ELR (cell line): ENCODE measurements around the gene ST3GAL3.
"Not testable (repeated sequence)": the region's sequence is repeated elsewhere in the genome, so short reads cannot be mapped to it uniquely, and the experiment has no call there.

Experiments used
- DNase-seq: peaks from one replicate; pipeline ENCODE4 v3.0.0-alpha.2; 2015; ENCODE audit warnings: low read depth

ST3GAL3 gene

GRCh38 chr1:43703836-43704235 lies 3.5 kb upstream of the ST3GAL3 start:
- DNase-seq: peak; percentile 61

DNA sequence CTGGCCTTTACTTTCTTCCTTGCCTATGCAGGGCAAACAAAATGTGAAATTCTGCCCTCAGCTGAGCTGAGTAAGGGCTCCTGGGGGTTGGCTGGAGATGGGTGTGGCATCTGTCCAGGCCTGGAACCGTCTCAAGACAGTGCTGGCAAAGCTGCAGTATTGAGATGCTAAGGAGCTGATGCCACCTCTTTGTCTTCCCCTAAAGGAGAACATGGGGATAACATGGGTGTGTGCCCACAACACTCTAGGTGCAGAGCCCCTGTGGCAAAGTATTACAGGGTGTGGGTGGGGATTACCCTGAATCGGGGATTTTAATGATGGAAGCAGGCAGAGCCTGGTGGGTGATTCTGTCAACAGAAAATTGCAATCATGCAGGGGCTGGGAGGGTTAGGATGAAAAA lies 2.5 kb upstream of the ST3GAL3 start:
- peak; percentile 31 for DNase-seq

DNA sequence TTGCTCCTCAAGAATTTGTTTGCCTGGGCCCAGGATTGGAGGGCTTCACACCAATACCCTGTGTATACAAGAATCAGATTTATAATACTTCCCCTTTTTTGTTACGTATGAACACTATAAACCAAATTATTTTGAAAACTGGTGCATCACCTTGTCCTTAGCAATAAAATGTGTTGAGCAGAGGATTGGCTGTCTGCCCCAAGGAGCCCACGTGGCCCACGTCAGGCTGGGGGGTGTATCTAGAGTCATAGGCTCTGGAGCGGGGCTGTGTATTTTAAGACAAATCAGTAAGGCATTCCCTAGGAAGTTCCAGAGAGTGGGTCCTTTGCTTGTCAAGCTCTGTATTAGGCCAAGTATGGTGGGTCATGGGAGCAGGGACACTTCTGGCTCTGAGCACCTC lies 2.0 kb upstream of the ST3GAL3 start:
- DNase-seq: no peak

DNA sequence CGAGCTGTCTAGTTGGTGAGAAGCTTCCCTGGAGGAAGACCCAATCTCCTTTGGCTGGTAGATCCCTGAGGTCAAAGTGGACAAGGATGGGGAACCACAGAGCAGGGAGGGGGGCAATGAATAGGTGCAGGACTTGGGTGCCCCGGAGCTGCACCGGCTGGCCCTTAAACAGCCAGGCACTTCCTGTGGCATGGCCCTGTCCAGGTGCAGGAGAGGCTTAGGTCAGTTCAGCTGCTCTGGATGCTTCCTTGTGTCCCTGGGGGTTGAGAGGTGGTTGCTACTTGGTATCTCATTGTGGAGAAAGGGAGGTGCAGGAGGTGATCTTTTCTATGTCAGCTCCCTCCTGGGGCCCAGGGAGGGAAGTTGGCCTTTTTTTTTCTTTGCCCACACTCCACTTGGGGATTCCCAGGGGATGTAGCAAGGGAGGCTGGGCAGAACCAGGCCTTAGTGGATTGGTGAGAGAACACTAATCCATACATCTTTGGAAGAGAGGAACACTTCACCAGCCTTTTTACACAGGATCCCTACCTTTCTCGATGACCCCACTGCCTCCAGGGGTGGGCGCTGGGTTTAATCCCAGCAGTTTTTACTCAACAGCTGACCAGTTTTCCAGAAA lies 1.2 kb upstream of the ST3GAL3 start:
- peak; percentile 43 for DNase-seq

DNA sequence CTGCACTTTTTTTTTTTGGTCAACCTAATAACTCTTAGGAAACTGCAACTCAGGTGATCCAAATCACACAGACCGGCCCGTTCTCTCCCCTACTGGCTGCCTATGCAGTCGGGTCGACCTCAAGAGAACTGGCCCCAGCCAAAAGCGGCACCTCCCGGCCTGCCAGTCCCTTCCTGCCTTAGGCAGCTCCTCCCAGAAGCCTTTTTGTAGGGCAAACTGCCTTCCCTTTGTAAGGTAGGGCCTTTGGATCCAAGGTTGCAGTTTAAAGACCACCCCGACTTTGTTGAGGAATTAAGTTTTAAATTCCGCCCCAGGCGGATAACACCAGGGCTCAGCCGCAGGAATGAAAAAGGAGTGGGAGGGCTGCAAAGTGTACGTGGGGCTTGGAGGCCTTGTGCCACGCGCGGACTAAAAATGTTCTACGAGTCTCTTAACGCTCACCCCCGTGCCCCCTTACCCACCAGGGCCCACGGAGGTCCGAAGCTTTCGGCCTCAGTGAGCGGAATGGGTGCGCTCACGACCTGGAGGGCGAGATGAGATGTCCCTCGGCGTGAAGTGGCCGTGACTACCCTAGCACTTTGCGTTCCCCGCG lies 642 bp upstream of the ST3GAL3 start:
- peak; percentile 54 for DNase-seq

DNA sequence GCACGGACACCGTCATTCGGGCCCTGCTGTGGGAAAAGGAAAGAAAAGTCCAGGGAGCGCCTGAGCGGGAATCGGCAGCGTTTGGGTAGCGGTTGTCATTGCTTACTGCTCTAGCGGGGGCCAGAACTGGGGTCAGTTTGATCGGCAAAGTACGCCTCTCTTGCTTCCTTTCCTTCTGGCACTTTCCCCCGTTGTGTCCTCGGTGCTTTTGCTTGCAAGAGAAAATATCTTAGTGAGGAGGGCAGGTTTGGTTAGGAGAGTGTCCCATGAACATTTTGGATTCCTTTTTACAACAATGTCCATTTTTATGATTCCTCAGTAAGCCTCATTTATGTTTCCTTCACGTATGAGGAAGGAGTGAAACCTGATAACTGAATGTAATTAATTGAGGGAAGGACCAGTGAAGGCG lies 670 bp downstream of the ST3GAL3 start:
- no peak for DNase-seq

GRCh38 chr1:43711049-43711448 lies 3.7 kb downstream of the ST3GAL3 start:
- DNase-seq: peak; percentile 95

DNA sequence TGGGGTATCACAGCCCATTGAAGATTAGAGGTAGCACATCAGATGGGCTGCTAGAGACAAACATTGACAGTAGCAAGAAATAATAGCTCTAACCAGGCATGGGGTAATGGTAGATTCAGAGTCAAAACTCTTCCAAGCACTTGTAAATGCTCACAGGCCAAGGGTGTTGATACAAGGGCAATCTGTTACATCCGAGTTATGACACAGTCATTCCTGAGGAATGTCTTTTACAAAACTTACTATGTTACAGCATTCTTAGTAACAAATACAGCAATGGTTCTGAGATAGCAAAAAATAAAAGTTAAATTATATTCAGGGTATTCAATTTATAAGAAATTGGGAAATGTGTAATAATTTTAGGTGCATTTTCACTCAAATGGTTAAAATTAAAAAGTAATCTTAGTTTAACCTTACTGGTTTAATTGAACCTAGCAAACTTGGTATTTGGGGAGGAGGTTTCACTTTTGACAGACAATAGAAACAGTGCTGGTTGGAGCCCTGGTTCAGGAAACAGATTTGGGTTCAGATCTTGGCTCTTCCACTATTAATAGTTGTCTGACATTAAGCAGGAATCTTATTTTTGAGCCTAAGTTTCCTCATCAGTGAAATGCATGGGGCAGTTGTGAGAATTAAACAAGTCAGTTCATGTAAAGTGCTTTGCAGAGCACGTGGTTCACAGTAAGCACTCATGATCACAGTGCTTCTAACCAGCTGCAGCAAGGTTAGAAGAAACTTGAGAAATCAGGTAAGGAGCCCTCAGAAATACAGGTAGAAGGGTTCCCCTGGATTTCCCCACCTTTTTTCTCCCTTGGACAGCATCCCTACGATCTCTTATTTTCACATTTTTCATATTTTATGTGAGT lies 4.4 kb downstream of the ST3GAL3 start:
- DNase-seq: peak; percentile 88

DNA sequence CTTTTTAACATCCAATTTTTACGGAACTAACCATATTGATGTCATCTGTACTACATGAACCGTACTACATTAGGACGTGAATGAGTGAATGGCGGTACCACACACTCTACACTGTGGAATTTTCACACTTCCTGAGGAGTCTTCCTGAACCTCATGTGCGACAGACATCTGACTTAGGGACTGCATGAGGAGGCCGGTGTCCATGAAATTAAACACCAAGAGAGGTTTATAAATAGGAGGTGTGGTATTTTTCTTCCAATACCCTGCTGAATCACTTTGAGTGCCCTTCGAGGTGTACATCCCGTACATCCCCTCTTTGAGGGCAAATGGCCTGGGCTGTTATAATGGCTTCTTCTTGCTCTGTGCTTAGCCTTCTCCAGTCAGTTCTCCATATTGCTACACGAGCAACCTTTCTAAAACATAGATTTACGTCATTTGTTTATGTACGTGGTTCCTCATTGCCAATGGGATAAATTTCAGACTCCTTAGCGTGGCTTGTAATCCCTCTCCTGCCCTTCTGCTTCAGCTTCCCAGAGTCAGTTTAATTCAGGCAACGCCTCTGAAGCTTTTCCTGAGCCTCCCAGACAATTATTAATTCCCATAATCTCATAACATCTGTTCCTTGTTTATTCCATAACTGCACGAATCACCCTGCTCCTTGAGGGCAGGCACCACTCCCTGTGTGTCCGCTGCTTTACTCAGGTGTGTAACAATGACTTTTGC lies 9.4 kb downstream of the ST3GAL3 start:
- no peak for DNase-seq

DNA sequence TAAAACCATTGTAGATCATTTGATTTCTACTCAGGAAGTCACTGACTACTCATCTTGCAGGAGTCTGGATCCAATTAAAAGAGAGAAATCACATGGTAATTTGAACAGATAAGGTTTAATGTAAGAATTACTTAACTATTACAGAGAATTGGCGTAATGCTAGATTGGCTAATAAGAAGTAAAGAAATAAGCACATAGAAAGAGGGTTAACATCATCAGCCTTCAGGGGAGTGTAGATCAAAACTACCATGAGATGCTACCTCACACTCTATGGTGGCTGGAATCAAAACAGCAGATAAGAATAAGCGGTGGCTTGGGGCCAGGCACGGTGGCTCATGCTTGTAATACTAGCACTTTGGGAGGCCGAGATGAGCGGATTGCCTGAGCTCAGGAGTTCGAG lies 11.7 kb downstream of the ST3GAL3 start:
- DNase-seq: no peak

DNA sequence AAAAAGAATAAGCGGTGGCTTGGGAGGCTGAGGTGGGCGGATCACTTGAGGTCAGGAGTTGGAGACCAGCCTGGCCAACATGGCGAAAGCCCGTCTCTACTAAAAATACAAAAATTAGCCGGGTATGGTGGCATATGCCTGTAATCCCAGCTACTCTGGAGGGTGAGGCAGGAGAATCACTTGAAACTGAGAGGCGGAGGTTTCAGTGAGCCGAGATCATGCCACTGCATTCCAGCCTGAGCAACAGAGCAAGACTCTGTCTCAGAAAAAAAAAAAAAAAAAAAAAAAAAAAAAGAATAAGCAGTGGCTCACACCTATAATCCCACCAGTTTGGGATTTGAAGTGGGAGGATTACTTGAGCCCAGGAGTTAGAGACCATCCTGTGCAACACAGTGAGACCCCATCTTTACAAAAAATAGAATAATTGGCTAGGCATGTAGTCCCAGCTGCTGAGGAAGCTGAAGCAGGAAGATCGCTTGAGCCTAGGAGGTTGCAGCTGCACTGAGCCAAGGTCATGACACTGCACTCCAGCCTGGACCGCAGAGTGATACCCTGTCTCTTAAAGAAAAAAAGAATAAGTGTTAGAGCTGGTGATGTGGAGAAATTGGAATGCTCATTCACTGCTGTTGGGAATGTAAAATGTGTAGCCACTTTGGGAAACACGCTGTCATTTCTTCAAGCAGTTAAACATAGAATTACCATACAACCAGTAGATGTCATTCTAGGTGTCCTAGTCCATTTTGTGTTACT lies 12.5 kb downstream of the ST3GAL3 start:
- not testable (repeated sequence) for DNase-seq

DNA sequence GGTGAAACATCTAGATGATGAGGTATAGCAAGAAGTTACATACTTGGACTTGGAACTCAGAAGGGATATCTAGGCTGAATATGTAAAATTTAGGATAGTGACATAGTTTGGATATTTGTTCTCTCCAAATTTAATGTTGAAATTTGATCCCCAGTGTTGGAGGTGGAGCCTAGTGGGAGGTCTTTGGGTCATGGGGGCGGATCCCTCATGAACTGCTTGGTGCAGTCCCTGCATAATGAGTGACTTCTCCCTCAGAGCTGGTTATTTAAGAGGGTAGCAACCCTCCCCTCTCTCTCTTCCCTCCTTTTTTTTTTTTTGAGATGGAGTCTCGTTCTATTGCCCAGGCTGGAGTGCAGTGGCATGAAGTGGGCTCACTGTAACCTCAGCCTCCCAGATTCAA lies 15.5 kb downstream of the ST3GAL3 start:
- DNase-seq: no peak

DNA sequence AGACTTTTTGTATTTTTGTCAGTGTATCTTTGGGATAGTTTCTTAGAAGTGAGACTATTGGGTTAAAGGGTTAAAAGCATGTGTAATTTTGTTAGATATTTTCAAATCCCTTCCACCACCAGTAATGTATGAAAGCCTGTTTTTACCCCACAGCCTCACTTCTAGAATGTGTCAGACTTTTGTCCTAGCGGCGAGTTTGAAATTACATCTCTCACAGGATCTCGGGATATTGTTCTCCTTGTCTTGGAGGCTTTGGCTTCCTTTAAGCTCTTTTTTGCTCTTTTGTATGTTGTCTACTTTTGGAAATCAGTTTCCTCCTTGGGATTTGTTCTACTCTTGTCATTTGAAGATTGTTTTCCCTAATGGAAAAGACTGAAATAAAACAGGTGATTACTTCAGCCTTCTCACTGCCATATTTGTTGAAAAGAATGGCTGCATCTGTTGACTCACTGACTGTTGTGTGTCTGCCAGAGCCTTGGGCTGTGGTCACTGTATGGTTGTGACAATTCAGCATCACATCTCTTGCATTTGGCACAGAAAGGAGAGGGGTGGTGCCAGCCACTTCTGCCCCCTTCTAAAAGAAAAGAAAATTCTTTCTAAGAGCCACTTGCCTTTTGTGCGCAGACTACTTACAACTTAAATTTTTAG lies 22.6 kb downstream of the ST3GAL3 start:
- DNase-seq: no peak

GRCh38 chr1:43731867-43732531 lies 24.7 kb downstream of the ST3GAL3 start:
- DNase-seq: no peak

GRCh38 chr1:43736819-43737218 lies 29.5 kb downstream of the ST3GAL3 start:
- no peak for DNase-seq

DNA sequence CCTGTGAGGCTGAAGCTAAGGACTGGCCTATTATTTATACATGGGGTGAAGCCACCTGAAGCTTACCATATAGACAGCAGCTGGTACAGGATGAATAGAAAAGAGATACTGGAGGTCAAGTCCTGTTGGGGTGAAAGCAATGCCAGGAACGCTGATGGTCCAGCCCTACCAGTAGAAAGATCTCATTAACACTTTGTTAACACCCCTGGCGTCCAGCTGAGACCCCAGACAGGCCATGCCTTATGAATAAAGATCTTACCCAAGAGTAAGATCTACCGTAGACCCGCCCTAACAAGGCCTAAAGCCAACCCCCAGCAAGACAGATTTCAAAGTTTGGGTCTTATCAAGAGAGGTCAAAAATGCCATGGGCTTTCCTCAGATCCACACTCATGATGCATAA lies 34.7 kb downstream of the ST3GAL3 start:
- DNase-seq: no peak

DNA sequence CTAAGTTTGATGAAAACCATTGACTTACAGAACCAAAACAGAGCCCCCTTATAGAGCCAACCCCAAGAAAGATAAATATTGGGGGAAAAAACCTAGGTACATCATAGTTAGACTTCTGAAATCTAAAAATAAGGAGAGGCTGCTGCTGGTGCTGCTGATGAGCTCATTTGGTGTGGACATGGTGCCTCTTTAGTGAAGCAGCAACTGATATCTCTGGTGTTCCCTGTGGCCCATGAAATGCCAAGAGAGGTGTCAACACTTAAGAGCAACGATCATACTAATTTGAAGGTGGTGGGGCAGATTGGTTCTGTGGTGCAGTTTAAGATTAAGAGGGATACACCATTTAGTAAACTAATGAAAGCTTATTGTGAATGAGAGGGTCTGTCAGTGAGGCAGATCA lies 35.9 kb downstream of the ST3GAL3 start:
- DNase-seq: no peak

DNA sequence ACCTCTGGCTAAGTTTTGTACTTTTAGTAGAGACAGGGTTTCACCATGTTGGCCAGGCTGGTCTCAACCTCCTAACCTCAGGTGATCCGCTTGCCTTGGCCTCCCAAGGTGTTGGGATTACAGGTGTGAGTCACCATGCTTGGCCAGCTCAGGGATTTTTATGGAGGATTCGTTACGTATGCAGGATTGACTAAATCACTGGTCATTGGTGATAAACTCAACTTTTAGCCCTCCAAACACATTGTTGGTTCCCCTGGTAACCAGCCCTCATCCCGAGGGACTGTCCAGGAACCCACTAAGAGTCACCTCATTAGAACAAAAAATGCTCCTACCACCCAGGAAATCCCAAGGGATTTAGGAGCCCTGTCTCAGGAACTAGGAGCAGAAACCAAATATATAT lies 40.4 kb downstream of the ST3GAL3 start:
- peak; percentile 49 for DNase-seq

- DNase-seq: peak; percentile 7
Measured at GRCh38 chr1:43750083-43750482, 42.7 kb downstream of the ST3GAL3 start.

DNA sequence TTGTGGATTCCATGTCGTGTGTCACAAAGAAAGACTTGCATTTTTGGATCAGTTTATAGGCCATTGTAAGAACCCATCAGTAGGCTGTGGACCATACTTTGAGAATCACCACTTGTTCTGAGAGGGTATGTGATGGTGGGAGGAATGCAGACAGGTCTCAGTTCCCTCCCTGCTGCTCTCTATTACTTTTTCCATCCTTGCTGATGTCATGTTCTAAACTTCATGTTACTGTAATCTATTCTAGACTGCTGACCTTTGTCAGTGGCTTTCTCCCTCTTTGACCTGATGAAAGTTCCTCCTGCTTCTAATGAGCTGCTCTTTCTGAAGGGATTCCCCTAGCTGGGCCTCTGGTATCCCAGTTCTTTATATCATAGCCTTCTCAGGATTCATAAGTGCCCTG lies 46.1 kb downstream of the ST3GAL3 start:
- no peak for DNase-seq

DNA sequence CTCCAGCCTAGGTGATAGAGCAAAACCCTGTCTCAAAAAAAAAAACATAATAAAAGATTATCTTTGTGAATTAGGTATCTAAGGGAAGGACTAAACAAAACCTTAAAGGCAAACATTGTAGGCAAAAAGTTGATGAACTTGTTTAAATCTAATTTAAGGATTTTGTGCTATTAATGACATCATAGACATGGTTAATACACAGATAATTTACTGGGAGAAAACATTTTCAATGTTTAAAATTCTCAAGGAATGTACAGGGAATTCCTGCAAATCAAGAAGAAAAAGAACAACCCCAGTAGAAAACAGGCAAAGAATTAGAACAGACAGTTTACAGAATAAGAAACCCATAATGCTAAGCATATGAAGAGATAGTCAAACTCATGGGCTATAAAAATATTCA lies 47.6 kb downstream of the ST3GAL3 start:
- DNase-seq: no peak
